ENCODE data around the gene RANBP9. TPM values are rescaled to one million over a fixed set of nuclear protein-coding genes. Genes with fewer than 3 reads are reported as not detected.

RANBP9 gene
- total and polyA plus RNA-seq, 2 of the 13 experiments (the other 11 are each of a cell fraction or from before 2014, with no cell fraction given), result 26.6 to 30.6 TPM

DNA sequence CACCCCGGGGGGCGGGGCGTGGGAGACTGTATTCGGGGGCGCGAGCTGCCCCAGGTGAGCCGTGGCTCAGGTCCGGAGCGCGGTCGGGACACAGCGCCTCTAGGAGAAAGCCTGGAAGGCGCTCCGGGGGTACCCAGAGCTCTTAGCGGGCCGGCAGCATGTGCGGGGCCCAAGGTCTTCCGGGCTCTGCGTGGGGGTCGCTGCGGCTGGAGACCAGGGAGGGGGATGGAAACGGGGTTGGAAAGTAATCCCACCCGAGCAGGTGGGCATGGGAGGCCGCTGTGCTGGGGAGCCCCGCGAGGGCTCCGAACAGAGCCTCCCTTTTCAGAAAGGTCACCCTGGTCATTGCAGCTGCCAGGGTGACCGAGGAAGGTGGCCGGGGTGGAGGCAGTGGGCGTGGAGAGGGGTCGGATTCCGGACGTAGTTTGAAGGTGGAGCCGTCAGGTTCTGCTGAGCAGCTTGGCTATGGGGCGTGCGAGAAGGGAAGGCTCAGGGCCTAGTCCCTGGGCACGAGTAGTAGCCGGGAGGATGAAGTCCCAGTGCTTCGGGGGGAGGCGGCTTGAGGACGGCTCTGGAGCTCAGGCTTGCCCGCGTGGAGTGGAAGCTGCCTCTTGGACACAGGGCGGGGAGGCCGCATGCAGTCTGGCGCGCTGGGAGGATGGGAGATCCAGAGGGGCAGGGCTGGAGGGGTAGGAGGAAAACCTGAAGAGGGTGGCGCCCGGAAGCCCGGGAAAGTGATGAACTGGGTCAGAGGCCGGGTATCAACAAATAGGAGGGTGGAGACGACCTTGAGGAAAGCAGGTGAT lies 136.9 kb downstream of the RANBP9 start, which contains the start of gene SIRT5 (continued):
- TF ChIP-seq, protein P1, sequence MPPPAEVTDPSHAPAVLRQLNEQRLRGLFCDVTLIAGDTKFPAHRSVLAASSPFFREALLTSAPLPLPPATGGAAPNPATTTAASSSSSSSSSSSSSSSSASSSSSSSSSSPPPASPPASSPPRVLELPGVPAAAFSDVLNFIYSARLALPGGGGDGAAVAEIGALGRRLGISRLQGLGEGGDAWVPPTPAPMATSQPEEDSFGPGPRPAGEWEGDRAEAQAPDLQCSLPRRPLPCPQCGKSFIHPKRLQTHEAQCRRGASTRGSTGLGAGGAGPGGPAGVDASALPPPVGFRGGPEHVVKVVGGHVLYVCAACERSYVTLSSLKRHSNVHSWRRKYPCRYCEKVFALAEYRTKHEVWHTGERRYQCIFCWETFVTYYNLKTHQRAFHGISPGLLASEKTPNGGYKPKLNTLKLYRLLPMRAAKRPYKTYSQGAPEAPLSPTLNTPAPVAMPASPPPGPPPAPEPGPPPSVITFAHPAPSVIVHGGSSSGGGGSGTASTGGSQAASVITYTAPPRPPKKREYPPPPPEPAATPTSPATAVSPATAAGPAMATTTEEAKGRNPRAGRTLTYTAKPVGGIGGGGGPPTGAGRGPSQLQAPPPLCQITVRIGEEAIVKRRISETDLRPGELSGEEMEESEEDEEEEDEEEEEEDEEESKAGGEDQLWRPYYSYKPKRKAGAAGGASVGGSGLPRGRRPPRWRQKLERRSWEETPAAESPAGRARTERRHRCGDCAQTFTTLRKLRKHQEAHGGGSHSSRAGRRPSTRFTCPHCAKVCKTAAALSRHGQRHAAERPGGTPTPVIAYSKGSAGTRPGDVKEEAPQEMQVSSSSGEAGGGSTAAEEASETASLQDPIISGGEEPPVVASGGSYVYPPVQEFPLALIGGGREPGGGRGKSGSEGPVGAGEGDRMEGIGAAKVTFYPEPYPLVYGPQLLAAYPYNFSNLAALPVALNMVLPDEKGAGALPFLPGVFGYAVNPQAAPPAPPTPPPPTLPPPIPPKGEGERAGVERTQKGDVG (CRISPR knock-in tag; IDR thresholded peaks at IDR 0.05; ENCODE audit: borderline replicate concordance), result 0 out of 2 replicates have a peak, but pooled peaks have one; percentile 49
- TF ChIP-seq LCORL (IDR thresholded peaks at IDR 0.05) (no peak; the same call in 1 of the 2 replicates), LCORL (CRISPR knock-in tag; IDR thresholded peaks at IDR 0.05) (peak; percentile 59; the same call in 1 of the 2 replicates), RFXAP (CRISPR knock-in tag; IDR thresholded peaks at IDR 0.05; ENCODE audit: borderline replicate concordance) (0 out of 2 replicates have a peak, but pooled peaks have one; percentile 13), ZSCAN30 (CRISPR knock-in tag; IDR thresholded peaks at IDR 0.05) (no peak), SP5 (CRISPR knock-in tag; IDR thresholded peaks at IDR 0.05; ENCODE audit: borderline replicate concordance, low read depth) (peak; percentile 99), EEA1 (CRISPR knock-in tag; IDR thresholded peaks at IDR 0.05; ENCODE audit: borderline replicate concordance) (peak; percentile 97), PAWR (CRISPR knock-in tag; IDR thresholded peaks at IDR 0.05; ENCODE audit: borderline replicate concordance) (no peak), MTF2 (CRISPR knock-in tag; IDR thresholded peaks at IDR 0.05; ENCODE audit: borderline replicate concordance) (no peak)
- TF ChIP-seq, protein P2, sequence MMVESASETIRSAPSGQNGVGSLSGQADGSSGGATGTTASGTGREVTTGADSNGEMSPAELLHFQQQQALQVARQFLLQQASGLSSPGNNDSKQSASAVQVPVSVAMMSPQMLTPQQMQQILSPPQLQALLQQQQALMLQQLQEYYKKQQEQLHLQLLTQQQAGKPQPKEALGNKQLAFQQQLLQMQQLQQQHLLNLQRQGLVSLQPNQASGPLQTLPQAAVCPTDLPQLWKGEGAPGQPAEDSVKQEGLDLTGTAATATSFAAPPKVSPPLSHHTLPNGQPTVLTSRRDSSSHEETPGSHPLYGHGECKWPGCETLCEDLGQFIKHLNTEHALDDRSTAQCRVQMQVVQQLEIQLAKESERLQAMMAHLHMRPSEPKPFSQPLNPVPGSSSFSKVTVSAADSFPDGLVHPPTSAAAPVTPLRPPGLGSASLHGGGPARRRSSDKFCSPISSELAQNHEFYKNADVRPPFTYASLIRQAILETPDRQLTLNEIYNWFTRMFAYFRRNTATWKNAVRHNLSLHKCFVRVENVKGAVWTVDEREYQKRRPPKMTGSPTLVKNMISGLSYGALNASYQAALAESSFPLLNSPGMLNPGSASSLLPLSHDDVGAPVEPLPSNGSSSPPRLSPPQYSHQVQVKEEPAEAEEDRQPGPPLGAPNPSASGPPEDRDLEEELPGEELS (CRISPR knock-in tag; IDR thresholded peaks at IDR 0.05), result peak; percentile 87
